HG02588 (cell line): ENCODE measurements around the gene THRB.

Source experiments
- ATAC-seq: cut with Tn5 transposase; IDR thresholded peaks from one replicate; pipeline ENCODE4 v1.9.1; 2021; ENCODE audit warnings: mild to moderate bottlenecking, moderate library complexity; ENCODE audit not compliant: unreplicated experiment

THRB gene

DNA sequence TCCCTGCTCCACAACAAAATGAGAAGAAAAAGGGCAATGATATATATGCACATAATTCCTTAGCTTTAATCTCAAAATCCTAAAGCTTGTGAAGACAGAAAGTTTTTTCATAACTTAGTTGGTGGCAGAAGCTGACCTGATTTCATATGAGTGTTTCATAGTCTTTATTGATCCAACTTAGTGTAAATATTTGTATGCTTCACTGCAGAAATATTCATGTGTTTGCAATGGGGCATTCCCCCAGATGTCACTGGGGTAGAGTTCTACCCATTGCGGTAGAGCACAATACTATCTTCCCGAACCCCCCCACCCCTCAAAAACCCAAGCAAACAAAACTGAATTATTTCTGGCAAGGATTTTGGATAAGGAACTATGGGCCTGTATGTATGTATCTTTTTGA, 221.2 kb downstream of the THRB start:
- no peak for ATAC-seq

- no peak for ATAC-seq
Observed at GRCh38 chr3:24272875-24273274, 221.8 kb downstream of the THRB start.

DNA sequence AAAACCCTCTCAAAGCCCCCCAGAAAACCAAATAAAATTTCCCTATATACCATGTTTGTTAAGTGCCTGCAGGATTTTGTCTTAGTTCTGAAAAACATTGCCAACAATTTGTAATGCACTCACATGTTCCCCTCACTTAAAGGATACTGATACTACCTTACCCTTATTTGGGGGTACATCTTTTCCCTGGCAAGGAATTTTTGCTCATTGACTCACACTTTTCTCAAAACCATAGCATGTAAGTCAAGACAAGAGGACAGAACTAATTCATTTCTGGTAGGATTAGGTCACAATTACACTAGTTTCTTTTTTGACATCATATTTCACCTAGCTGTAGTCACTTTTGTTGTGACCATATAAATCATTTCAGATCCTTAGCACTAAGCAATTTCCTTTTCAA, 222.2 kb downstream of the THRB start:
- no peak for ATAC-seq

DNA sequence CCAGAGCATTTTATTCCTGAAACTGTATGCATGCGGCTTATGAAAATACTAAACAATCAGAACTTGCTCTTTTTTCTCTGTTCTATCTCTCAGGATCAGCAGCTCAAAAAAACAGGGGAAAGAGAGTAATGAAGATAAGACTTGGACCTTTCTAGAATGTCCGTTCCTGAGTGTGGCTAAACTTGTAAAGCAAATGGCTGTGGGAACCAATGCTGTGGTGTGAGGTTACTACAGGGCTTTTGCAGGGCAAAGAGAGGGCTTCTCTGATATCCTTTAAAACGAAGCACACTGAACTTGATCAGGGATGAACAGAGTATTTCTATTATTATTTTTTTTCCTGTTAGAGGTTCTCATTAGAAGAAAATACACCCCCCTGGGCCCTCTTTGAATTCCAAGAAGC, 223.4 kb downstream of the THRB start:
- ATAC-seq = no peak

DNA sequence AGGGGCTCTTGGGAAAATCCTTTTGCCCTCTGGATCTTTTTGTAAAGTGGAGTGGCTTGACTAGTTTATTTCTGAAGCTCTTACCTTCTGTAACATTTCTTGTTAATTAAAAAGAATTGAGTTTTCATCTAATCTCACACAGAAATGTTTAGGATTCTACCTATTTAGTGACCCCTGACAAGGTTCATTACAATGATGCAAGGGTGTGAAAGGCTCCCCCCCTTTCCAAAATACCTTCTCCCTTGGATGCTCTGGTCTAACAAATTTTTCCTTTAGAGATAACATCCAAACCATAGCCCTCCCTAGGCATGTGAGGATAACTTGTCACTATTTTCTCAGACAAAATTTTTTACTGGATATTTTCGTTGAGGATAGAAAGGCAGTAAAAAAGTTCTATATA, 223.9 kb downstream of the THRB start:
- no peak for ATAC-seq

DNA sequence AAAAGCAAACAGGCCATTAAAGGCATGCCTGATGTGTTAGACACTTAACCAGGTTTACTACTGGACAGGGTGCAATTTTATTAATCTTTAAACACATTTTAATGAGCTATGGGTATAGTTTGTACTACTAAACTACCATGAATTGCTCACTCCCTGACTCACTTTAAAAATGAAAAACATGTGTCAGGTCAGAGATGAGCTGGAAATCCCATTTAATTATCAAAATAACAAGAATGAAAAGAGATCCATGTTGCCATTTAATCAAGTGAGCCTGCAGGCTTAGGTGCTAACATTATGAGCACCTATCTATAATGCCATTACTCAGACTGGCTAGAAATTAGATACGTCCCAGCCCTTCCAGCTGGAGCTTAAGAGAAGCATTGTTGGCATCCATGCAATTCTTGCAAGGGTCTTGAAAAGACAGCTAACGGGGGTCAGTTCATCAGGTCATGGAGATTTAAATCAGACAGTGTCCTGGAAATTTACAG, 224.4 kb downstream of the THRB start:
- no peak for ATAC-seq

- peak; percentile 80 for ATAC-seq
Observed at GRCh38 chr3:24264748-24265158, 229.9 kb downstream of the THRB start.

- ATAC-seq = no peak
Observed at GRCh38 chr3:24264011-24264410, 230.6 kb downstream of the THRB start.

GRCh38 chr3:24263069-24263668, 231.5 kb downstream of the THRB start:
- no peak for ATAC-seq

DNA sequence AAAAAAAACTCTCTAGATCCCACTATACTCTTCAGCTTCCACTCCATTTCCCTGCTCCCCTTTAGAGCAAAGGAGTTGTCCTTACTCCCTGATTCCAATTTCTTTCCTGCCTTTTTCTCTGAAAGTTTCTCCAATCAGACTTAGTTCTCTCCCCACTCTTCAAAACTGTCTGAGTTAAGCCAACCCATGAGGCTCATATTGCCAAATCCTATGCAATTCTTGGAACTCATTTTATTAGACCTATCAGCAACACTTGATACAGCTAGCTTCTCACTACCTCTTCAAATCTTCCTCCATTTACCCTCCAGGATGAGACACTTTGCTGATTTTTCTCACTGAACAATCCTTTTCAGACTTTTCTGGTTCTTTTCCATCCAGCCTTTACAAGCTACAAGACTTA, 233.1 kb downstream of the THRB start:
- ATAC-seq = no peak

DNA sequence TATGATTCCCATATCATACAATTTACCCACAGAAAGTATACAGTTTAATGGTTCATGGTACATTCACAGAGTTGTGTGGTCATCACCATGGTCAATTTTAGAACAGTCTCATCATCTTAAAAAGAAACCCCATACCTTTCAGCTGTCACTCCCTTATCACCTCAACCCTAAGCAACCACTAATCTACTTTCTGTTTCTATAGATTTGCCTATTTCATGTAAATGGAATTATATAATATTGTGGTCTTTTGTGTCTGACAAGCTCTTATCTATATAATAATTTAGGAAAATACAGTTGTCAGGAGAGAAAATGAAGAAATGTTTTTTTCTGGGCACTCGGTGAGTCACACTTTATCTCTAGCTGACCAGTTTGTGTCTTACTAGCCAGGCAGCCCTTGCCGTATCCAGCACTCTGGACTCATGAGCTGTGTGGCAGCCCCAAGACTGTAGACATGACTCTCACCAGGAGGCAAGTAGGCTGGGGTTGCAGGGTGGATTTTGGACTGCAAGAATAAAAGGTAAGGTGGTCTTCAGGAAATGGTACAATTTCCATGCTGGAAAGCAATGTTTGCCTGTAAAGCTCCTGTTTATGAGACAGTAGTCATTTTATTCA, 234.6 kb downstream of the THRB start:
- no peak for ATAC-seq

DNA sequence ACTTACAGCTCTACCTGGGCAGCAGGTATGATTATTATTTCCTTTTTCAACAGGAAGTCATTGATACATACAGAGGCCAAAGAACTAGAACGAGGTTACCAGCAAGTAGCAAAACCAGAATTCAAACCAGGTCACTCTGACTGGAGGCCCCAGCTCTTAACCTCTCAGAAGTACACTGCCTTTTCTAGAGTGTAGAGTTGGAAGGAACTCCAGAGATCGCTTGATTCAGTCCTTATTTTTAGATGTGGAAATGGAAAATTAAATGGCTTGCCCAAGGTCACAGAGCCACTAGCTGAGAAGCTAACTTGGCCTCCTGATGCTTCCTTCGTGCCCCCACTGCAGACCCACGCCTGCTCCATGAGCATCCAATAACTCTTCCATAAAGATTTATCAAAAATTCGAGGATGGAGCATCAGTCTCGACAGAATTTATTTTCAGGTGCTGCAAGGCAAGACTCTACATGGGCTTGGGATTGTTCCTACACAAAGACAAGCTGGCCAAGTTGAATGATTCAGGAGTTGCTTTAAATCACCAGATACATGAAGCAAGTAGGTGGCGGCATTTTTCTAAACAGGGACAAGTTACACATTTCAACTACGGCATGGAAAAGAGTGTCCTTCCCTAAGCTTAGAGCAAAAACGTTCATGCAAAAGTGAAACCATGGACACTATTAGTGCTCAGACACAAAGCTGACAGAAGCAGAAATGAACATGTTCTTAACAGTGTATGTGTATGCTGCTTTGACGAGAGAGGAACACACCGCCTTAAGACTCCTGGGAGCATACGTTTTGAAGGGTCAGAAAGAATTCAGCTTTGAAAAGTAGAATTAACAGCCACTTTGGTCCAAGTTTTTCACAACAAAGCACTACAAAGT, 235.7 kb downstream of the THRB start:
- ATAC-seq = no peak

DNA sequence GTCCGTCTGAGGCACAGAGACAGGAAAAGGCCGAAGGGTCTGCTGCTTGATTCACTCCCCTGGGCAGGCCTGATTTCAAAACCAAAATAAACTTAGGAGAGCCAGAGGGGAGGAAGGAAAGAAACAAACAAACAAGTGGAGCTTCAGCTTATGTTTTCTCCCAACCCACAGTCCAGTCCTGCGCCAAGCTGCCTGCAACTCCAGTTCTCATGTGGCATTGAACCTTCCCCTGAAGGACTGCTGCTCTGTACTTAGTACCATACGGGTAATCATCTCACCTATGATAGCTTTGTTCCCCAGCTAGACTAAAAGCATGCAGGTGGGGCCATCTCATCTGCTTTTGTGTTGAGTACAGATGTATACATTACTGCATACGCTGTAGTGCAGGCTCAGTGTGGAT, 236.4 kb downstream of the THRB start:
- ATAC-seq = no peak

- no peak for ATAC-seq
Observed at GRCh38 chr3:24255414-24255813, 239.2 kb downstream of the THRB start.

DNA sequence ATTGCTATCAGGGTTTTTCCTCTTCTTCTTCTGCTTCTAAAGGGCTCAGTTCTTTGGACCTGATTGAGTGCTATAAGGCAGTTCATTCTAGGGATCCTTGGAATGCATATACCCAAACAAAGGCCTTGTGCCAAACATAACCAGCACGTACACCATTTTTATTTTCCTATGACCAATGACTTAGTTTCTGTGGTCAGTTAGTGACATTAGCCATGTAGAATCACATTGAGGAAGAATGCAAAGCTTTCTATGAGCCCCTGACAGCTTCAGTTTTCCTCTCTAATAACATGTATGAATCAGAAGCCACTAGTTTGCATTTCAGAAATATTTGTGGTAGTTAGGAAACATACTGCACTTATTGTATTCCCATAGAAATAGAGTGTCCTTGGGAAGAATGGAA, 240.0 kb downstream of the THRB start:
- ATAC-seq = no peak

DNA sequence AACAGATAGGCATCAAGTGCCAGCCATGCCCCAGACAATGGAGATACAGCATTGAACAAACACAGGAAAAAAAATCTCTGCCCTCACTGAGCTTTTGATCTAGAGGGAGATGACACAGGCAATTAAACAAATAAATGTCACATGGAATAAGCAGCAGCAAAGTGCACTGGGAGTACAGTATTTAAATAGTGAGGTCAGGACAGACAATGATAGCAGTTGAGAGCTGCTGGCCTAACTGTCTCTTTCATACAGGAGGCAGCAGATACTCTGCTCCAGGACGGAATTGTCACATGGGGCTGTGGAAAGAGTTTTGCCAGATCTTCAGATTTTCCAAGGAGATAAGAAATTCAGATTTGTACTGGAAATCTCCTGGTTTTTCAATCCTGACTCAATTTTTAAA, 241.3 kb downstream of the THRB start:
- ATAC-seq = no peak

- no peak for ATAC-seq
Observed at GRCh38 chr3:24249523-24249922, 245.1 kb downstream of the THRB start.

GRCh38 chr3:24245056-24245455, 249.6 kb downstream of the THRB start:
- no peak for ATAC-seq

DNA sequence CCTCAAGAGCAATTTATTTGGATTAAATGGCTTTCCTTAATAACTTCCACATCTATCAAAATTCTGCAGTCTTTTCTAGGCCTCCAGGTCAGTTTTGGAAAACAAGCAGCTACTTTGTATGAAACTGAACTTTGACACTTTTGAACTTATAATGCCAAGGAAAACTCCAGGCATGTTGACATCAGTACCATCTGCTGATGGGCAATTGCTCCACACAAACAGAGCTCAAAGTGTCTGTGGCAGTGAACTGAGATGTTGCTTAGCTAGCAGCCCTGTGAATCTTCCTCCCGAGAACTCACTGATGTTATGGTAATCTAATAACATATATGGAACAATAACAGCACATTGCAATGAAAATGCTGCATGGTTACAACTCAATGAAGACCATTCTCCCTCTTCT, 250.2 kb downstream of the THRB start:
- ATAC-seq = no peak

DNA sequence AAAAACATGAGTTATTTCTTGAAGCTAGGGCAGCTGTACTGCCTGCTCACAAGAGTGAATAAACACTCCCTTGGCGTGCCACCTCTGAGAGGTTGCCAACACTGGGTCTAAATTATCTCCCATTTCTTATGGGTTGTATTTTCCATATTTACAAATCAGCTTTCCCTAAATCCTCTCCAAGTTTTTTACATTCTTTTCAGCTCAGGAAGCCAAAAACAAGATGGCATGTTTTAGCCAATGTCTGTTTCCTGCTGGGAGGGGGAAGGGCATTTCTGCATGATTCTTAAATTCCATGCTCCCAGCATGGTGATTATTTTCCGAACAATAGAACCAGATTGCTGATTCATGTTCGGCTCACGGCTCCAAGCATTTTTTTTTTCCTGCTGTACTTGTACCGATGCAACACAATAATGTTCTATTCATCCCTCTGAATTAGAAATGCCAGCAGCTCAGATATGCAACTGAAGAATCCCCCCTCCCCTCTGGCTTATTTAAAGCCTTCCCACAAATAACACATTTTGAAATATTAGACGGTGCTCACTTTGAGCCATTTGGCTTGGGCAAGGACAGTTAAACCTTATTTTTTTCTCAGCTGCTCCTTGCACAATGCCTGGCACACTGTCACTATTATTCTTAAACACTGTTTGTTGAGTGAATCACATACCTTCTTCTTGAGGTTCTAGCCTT, 252.5 kb downstream of the THRB start:
- no peak for ATAC-seq

- ATAC-seq = no peak
Observed at GRCh38 chr3:24240306-24240705, 254.3 kb downstream of the THRB start.
